ENCODE measurements around the gene VEPH1. TPM values are rescaled to one million over a fixed set of nuclear protein-coding genes. Genes with fewer than 3 reads are reported as not detected.

Gene VEPH1
- total RNA-seq, 2 experiments from 2014 or later, result not detected

DNA sequence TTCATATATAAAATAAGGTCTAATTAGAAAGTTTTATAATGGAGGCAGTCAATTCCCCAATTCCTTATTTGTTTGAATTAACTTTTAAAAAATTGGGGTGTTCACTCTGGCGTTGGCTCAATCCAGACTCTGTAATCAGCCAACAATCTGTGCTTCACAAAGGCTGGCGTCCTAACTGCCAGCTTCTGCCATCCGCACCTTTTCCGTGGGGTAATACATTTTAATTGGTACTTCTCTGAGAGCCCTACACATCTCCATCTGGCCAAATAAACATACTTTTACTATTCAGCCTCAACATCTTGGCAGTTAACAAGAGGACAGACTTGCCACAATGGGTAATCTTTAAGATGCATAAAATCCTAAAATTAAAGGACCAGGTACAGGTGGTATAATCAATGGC lies 218.1 kb downstream of the VEPH1 start:
- ATAC-seq (ENCODE audit: low read depth), result no peak
- H3K9me3 Mint-ChIP-seq, result no peaks in the 10 kb centered on the region
- no peaks in the 10 kb centered on the region for H3K27me3 Mint-ChIP-seq
- H3K4me3 Mint-ChIP-seq, result no peak overlapping the region
- POLR2A ChIA-PET, result no interaction called here
- H3K36me3 Mint-ChIP-seq, result peaks cover 2% of the 10 kb centered on the region
- DNase-seq, result no peak
- H3K4me1 Mint-ChIP-seq, result no peaks in the 10 kb centered on the region
- no peak overlapping the region for H3K27ac Mint-ChIP-seq

DNA sequence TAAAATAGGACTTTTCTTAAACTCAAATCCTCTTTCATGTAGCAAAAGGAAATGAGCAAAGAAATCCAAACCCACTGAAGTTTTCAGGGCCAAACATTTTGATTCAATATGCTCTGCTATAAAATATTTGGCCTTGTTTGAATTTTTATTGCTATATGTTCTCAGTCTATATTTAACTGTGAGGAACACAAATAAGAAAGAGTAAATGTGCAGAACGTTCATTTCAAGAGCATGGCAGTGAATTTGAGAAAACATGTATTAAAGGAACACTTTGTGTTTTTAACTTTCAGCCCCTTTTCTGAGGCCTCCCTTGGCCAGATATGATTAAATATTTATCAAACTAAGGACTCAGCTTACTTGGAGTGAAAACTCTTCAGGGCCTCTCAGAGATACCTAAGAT lies 218.5 kb downstream of the VEPH1 start:
- Mint-ChIP-seq H3K27me3 (no peaks in the 10 kb centered on the region), H3K4me3 (no peak overlapping the region), H3K4me1 (no peaks in the 10 kb centered on the region), H3K36me3 (peaks cover 2% of the 10 kb centered on the region), H3K9me3 (no peaks in the 10 kb centered on the region), H3K27ac (no peak overlapping the region)
- DNase-seq (no peak), ATAC-seq (ENCODE audit: low read depth) (no peak)
- POLR2A ChIA-PET, result no interaction called here

- DNase-seq (no peak), ATAC-seq (ENCODE audit: low read depth) (no peak)
- POLR2A ChIA-PET, result no interaction called here
- Mint-ChIP-seq H3K4me3 (no peak overlapping the region), H3K9me3 (no peaks in the 10 kb centered on the region), H3K27me3 (no peaks in the 10 kb centered on the region), H3K36me3 (peaks cover 2% of the 10 kb centered on the region), H3K4me1 (no peaks in the 10 kb centered on the region), H3K27ac (no peak overlapping the region)
Observed at GRCh38 chr3:157282261-157283191, 220.7 kb downstream of the VEPH1 start.

DNA sequence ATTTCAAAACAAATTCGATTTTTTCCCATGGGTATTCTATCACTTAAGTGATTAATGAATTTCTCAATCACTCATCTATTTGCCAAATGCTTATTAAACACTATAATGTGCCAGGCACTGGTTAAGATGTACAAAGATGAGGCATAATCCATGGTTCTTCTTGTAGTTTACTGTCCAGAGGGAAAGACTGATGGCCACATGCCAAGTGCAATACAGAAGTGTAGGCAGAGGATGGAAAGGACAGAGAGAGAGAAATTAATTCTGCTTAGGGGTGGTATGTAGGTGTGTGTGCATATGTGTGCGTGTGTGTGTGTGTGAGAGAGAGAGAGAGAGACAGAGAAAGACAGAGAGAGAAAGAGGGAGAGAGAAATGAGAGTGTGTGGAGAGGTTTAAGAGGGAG lies 222.4 kb downstream of the VEPH1 start:
- DNase-seq (no peak), ATAC-seq (ENCODE audit: low read depth) (no peak)
- Mint-ChIP-seq H3K4me1 (no peaks in the 10 kb centered on the region), H3K27me3 (no peaks in the 10 kb centered on the region), H3K36me3 (peaks cover 2% of the 10 kb centered on the region), H3K27ac (no peak overlapping the region), H3K4me3 (no peak overlapping the region), H3K9me3 (no peaks in the 10 kb centered on the region)
- POLR2A ChIA-PET, result no interaction called here

DNA sequence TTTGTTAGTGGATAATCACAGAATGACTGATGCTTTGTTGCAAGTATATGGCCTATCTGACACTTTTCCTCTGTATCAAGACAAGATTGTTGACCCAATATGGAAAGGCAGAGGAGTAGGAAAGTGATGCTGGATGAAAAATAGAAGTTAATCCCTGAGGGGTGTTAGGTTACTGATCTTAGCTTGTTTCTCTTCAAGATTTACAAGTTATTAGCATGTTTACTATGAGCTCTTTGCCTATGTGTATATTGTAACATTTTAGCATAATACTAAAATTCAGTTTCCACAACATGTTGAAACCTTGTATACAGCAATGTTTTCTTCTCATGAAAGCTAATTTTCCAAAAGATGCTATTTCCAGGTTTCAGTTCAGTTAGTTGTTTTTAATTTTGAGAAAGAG lies 222.9 kb downstream of the VEPH1 start:
- POLR2A ChIA-PET, result interaction anchor here (0.7 kb wide), 1 partner anchor 458 kb away, joined by 3 read pairs; no protein-coding TSS in a partner anchor
- Mint-ChIP-seq H3K27me3 (no peaks in the 10 kb centered on the region), H3K27ac (no peak overlapping the region), H3K4me3 (no peak overlapping the region), H3K36me3 (peaks cover 2% of the 10 kb centered on the region), H3K9me3 (no peaks in the 10 kb centered on the region), H3K4me1 (no peaks in the 10 kb centered on the region)
- no peak for DNase-seq
- no peak for ATAC-seq (ENCODE audit: low read depth)

GRCh38 chr3:157279237-157279636 lies 224.0 kb downstream of the VEPH1 start:
- no peaks in the 10 kb centered on the region for H3K4me1 Mint-ChIP-seq
- ATAC-seq (ENCODE audit: low read depth), result no peak
- no peaks in the 10 kb centered on the region for H3K9me3 Mint-ChIP-seq
- H3K27ac Mint-ChIP-seq, result no peak overlapping the region
- no peaks in the 10 kb centered on the region for H3K27me3 Mint-ChIP-seq
- no peak overlapping the region for H3K4me3 Mint-ChIP-seq
- peaks cover 2% of the 10 kb centered on the region for H3K36me3 Mint-ChIP-seq
- no peak for DNase-seq
- POLR2A ChIA-PET, result no interaction called here

GRCh38 chr3:157276801-157277200 lies 226.4 kb downstream of the VEPH1 start:
- H3K4me1 Mint-ChIP-seq, result no peaks in the 10 kb centered on the region
- no peaks in the 10 kb centered on the region for H3K27me3 Mint-ChIP-seq
- POLR2A ChIA-PET, result no interaction called here
- H3K4me3 Mint-ChIP-seq, result no peak overlapping the region
- no peaks in the 10 kb centered on the region for H3K9me3 Mint-ChIP-seq
- H3K36me3 Mint-ChIP-seq, result peaks cover 2% of the 10 kb centered on the region
- no peak for ATAC-seq (ENCODE audit: low read depth)
- DNase-seq, result no peak
- H3K27ac Mint-ChIP-seq, result no peak overlapping the region

- Mint-ChIP-seq H3K9me3 (no peaks in the 10 kb centered on the region), H3K4me1 (no peaks in the 10 kb centered on the region)
- POLR2A ChIA-PET, result no interaction called here
Observed at GRCh38 chr3:157275832-157276231, 227.4 kb downstream of the VEPH1 start.

DNA sequence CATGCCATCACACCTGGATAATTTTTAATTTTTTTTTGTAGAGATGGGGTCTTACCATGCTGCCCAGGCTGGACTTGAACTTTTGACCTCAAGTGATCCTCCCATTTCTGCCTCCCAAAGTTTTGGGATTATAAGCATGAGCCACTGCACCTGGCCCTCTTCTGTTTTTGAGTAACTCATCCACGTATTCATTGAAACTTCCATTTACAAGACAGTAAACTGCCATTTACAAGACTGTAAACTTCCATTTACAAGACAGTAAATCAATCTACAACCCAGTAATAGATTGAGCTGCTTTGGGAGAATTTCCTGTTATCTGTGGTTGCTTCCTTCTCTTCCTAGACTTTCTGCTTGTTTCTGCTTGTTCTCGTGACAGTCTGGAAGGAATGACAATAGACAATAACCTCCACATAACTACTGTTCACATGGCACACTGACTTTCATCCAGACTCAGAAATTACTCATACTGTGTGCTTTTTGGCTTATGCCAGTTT lies 228.5 kb downstream of the VEPH1 start:
- Mint-ChIP-seq H3K27ac (no peak overlapping the region), H3K36me3 (no peaks in the 10 kb centered on the region), H3K4me3 (no peak overlapping the region), H3K27me3 (no peaks in the 10 kb centered on the region), H3K4me1 (no peaks in the 10 kb centered on the region), H3K9me3 (no peaks in the 10 kb centered on the region)
- DNase-seq (no peak), ATAC-seq (ENCODE audit: low read depth) (no peak)
- POLR2A ChIA-PET, result no interaction called here

More at GRCh38 chr3:157275832-157276231, 227.4 kb downstream of the VEPH1 start:
- ATAC-seq (ENCODE audit: low read depth), result no peak
- no peaks in the 10 kb centered on the region for H3K27me3 Mint-ChIP-seq
- H3K27ac Mint-ChIP-seq, result no peak overlapping the region
- no peak overlapping the region for H3K4me3 Mint-ChIP-seq
- H3K36me3 Mint-ChIP-seq, result peaks cover under 1% of the 10 kb centered on the region
- DNase-seq, result no peak

DNA sequence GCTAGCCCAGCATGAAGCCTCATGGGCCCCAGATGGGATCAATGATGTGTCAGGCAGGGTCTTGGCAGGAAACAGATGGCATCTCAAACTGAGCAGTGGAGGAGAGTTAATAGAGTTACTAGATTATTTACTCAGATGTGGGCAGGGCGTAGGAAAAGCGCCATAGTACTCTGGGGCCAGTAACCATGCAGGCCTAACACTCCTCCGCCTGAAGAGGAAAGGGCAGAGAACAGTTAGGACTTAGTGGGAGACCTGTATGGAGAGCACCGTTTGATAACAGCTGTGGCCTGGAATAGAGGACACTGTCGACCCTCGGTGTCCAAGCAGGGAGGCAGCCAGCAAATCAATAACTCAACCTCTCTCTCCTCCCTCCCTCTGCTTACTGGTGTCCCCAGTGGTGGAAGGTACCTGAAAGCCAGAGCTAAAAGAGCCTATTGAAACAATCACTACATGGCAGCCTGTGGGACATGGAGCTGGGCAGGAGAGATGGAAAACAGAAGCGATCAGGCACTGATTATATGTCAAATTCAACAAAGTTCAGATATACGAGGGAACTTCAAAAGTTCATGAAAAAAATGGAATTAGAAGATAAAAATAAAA lies 231.8 kb downstream of the VEPH1 start:
- POLR2A ChIA-PET, result no interaction called here
- Mint-ChIP-seq H3K9me3 (no peaks in the 10 kb centered on the region), H3K4me3 (no peak overlapping the region), H3K36me3 (no peaks in the 10 kb centered on the region), H3K4me1 (no peaks in the 10 kb centered on the region), H3K27ac (no peak overlapping the region), H3K27me3 (no peaks in the 10 kb centered on the region)
- no peak for DNase-seq
- no peak for ATAC-seq (ENCODE audit: low read depth)

- H3K4me3 Mint-ChIP-seq, result no peak overlapping the region
- ATAC-seq (ENCODE audit: low read depth) (no peak), DNase-seq (no peak)
- H3K4me1 Mint-ChIP-seq, result no peaks in the 10 kb centered on the region
- no peaks in the 10 kb centered on the region for H3K9me3 Mint-ChIP-seq
- POLR2A ChIA-PET, result no interaction called here
- H3K27me3 Mint-ChIP-seq, result no peaks in the 10 kb centered on the region
- no peak overlapping the region for H3K27ac Mint-ChIP-seq
- H3K36me3 Mint-ChIP-seq, result no peaks in the 10 kb centered on the region
Observed at GRCh38 chr3:157268026-157268425, 235.2 kb downstream of the VEPH1 start.

DNA sequence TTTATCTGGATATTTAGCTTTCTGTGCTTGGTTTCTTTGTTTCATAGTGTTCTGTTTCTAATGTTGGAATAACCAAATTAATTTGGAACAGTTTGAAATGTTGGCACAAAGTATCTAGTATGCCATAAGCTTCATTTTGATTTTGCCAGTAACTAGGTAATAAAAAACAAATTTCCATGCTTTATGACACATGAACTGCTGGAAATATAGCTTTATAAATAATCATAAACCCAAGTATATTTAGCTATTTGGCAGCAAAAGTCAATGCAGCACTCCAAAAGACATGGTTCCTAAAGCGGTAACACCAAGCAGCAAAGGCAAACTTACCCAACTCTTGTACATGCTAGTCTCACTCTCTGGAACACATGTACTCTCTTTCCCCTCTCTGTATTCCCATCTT lies 237.3 kb downstream of the VEPH1 start:
- Mint-ChIP-seq H3K27ac (no peak overlapping the region), H3K36me3 (no peaks in the 10 kb centered on the region), H3K4me1 (no peaks in the 10 kb centered on the region), H3K27me3 (no peaks in the 10 kb centered on the region), H3K4me3 (no peak overlapping the region), H3K9me3 (no peaks in the 10 kb centered on the region)
- POLR2A ChIA-PET, result no interaction called here
- no peak for ATAC-seq (ENCODE audit: low read depth)
- no peak for DNase-seq

DNA sequence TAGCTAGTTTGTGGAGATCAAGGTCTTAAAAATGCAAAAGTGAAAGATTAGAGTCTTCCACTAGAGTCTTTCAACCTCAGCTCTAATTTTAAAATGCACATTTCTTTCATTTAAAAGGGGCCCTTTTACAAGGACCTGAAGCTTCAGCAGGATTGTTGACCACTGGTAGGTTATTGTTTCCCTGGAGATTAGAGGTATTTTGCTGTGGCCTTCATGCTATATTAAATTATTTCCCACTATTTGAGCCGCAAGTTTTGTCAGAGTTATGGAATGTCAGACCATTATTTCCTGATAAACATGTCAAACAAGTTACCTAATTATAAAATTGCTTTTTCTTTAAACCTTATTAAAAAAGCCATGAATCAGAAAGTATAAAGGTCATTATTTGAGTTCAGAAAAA lies 240.2 kb downstream of the VEPH1 start:
- Mint-ChIP-seq H3K9me3 (no peaks in the 10 kb centered on the region), H3K27ac (no peak overlapping the region), H3K36me3 (peaks cover 2% of the 10 kb centered on the region), H3K4me3 (no peak overlapping the region), H3K4me1 (no peaks in the 10 kb centered on the region), H3K27me3 (no peaks in the 10 kb centered on the region)
- POLR2A ChIA-PET, result no interaction called here
- ATAC-seq (ENCODE audit: low read depth) (no peak), DNase-seq (no peak)

DNA sequence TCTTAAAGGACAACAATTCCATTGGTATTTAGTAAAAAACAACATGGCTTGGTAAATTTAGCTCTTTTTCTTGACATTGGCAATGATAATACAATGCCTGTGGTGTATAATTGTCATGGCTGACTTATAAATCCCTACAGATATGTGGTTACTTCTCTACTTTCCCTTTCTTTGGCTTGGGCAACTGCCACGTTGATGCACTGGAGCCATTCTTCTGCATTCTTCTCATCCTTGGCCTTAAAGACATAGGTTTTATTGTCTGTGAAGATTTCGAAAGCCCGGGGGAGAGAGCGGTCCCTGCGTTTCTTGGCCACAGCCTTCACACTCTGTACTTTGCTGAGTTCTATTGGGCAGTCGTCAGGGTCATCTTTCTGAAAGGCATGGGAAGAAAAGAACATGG lies 242.2 kb downstream of the VEPH1 start:
- Mint-ChIP-seq H3K27ac (no peak overlapping the region), H3K4me3 (no peak overlapping the region), H3K36me3 (peaks cover 2% of the 10 kb centered on the region), H3K4me1 (no peaks in the 10 kb centered on the region), H3K9me3 (no peaks in the 10 kb centered on the region), H3K27me3 (no peaks in the 10 kb centered on the region)
- DNase-seq (no peak), ATAC-seq (ENCODE audit: low read depth) (no peak)
- POLR2A ChIA-PET, result no interaction called here

Measured in activated naive CD8-positive, alpha-beta T cell treated with anti-CD3 and anti-CD28 coated beads, Interleukin-2, amount 10 ng/mL, durations not matched to agents 7 days and 5 days (primary cell).